ENCODE results near the gene ZNF230. TPM values are rescaled to one million over a fixed set of nuclear protein-coding genes. Genes with fewer than 3 reads are reported as not detected.

ZNF230 gene
- total and polyA plus RNA-seq, 4 donors = 1.3 to 4.3 (median 1.8) TPM

DNA sequence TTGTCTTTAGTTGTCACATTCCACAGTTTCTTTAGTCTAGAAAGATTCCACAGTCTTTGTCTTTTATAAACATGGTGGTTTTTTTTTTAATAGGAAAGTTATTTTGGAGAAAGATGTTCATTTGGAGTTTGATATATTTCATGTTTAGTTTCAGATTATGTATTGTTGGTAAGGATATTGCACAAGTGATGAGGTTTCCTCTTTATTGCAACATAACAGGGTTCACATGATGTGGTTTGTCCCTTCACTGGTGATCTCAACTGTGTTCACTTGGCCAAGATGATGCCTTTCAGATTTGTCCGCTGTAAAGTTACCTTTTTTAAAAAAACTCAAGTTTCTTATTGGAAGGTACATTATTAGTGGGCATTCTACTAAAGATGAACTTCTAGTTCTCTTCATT is 3.2 kb downstream of the ZNF230 start (continued):
- TF ChIP-seq NR2F2 (IDR thresholded peaks at IDR 0.05) (no peak), JUND (IDR thresholded peaks at IDR 0.05) (no peak), RXRA (IDR thresholded peaks at IDR 0.05) (no peak), MAX (IDR thresholded peaks at IDR 0.05) (no peak)
- TF ChIP-seq, protein P1, sequence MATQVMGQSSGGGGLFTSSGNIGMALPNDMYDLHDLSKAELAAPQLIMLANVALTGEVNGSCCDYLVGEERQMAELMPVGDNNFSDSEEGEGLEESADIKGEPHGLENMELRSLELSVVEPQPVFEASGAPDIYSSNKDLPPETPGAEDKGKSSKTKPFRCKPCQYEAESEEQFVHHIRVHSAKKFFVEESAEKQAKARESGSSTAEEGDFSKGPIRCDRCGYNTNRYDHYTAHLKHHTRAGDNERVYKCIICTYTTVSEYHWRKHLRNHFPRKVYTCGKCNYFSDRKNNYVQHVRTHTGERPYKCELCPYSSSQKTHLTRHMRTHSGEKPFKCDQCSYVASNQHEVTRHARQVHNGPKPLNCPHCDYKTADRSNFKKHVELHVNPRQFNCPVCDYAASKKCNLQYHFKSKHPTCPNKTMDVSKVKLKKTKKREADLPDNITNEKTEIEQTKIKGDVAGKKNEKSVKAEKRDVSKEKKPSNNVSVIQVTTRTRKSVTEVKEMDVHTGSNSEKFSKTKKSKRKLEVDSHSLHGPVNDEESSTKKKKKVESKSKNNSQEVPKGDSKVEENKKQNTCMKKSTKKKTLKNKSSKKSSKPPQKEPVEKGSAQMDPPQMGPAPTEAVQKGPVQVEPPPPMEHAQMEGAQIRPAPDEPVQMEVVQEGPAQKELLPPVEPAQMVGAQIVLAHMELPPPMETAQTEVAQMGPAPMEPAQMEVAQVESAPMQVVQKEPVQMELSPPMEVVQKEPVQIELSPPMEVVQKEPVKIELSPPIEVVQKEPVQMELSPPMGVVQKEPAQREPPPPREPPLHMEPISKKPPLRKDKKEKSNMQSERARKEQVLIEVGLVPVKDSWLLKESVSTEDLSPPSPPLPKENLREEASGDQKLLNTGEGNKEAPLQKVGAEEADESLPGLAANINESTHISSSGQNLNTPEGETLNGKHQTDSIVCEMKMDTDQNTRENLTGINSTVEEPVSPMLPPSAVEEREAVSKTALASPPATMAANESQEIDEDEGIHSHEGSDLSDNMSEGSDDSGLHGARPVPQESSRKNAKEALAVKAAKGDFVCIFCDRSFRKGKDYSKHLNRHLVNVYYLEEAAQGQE (IDR thresholded peaks at IDR 0.05) = no peak

- WGBS = 98% methylated on average over 6 of the region's 6 CpGs
- peaks cover 1 to 10% (median 9%) of the 10 kb centered on the region in 4 donors for H3K4me1 ChIP-seq (ENCODE audit: control insufficient read depth in 4 of 4, insufficient read depth in 4 of 4, low read length in 3 of 4)
- no peak for DNase-seq (ENCODE audit: low spot score)
- H3K27me3 ChIP-seq (ENCODE audit: control insufficient read depth in 4 of 4, insufficient read depth in 4 of 4, low read length in 3 of 4) = no peaks in the 10 kb centered on the region
- no peak overlapping the region for H3K9ac ChIP-seq (ENCODE audit: low read depth in 1 of 2, low read length in 2 of 2)
- TF ChIP-seq ATF3 (IDR thresholded peaks at IDR 0.05) (no peak), ZBTB33 (IDR thresholded peaks at IDR 0.05) (no peak), RAD21 (IDR thresholded peaks at IDR 0.05) (no peak), FOXA1 (IDR thresholded peaks at IDR 0.05) (no peak), NR2F2 (IDR thresholded peaks at IDR 0.05) (no peak), YY1 (IDR thresholded peaks at IDR 0.05) (no peak), RXRA (IDR thresholded peaks at IDR 0.05) (no peak), SP1 (IDR thresholded peaks at IDR 0.05) (no peak), EGR1 (IDR thresholded peaks at IDR 0.05; ENCODE audit: low read depth in 2 of 2) (no peak), FOXA2 (IDR thresholded peaks at IDR 0.05) (no peak), JUND (IDR thresholded peaks at IDR 0.05) (no peak), GABPA (IDR thresholded peaks at IDR 0.05 in 1 of 2, conservative IDR thresholded peaks at IDR 0.05 in 1 of 2) (no peak), TAF1 (conservative IDR thresholded peaks at IDR 0.05) (no peak), HNF4G (IDR thresholded peaks at IDR 0.05) (no peak)
- TF ChIP-seq, protein P2, sequence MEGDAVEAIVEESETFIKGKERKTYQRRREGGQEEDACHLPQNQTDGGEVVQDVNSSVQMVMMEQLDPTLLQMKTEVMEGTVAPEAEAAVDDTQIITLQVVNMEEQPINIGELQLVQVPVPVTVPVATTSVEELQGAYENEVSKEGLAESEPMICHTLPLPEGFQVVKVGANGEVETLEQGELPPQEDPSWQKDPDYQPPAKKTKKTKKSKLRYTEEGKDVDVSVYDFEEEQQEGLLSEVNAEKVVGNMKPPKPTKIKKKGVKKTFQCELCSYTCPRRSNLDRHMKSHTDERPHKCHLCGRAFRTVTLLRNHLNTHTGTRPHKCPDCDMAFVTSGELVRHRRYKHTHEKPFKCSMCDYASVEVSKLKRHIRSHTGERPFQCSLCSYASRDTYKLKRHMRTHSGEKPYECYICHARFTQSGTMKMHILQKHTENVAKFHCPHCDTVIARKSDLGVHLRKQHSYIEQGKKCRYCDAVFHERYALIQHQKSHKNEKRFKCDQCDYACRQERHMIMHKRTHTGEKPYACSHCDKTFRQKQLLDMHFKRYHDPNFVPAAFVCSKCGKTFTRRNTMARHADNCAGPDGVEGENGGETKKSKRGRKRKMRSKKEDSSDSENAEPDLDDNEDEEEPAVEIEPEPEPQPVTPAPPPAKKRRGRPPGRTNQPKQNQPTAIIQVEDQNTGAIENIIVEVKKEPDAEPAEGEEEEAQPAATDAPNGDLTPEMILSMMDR (IDR thresholded peaks at IDR 0.05; ENCODE audit: low read depth, low read length, missing input control) = no peak
- TF ChIP-seq, protein P1 (IDR thresholded peaks at IDR 0.05) = no peak
- peaks cover 37 to 64% (median 54%) of the 10 kb centered on the region in 4 donors for H3K9me3 ChIP-seq (ENCODE audit: control insufficient read depth in 4 of 4, low read length in 3 of 4)
- peaks cover 18 to 58% (median 55%) of the 10 kb centered on the region in 4 donors for H3K36me3 ChIP-seq (ENCODE audit: control insufficient read depth in 4 of 4, insufficient read depth in 3 of 4, low read depth in 1 of 4, low read length in 3 of 4)
- H3K4me3 ChIP-seq (ENCODE audit: low read depth in 1 of 3, low read length in 3 of 3) = peak overlapping the region in 2 of 3 donors; percentile 36 to 65
- H3K27ac ChIP-seq (ENCODE audit: low read depth in 1 of 2, low read length in 2 of 2) = no peak overlapping the region
These were observed 4.7 kb downstream of the ZNF230 start for GRCh38 chr19:44007473-44007872.
